HepG2 (cell line): ENCODE measurements around the gene MAP7D3. TPM values are rescaled to one million over a fixed set of nuclear protein-coding genes. Genes with fewer than 3 reads are reported as not detected.

Experiments used
- ATAC-seq: fragments of 200-7000 bp; cut with Tn5 transposase; 3 replicates; pipeline ENCODE4 v1.9.1; 2020; ENCODE audit warnings: mild to moderate bottlenecking, moderate library complexity
- BruUV-seq: library from RNA; stranded (reverse); fragments of 400-500 nt; replicated peaks from 2 replicates; lab custom pipeline; 2021; lab: Mats Ljungman, UMichigan
- CTCF ChIA-PET: fragments of 300-600 bp; formaldehyde crosslinking; extraction: SDS; loops from one replicate; lab custom pipeline; 2021; ENCODE audit warnings: low total read pairs, inconsistent platforms, low intra/inter-chr PET ratio; lab: Yijun Ruan, JAX
- POLR2A ChIA-PET: fragments of 350-600 bp; sonication (Branson Sonifier 250); formaldehyde crosslinking; loops from one replicate; lab custom pipeline; 2020; ENCODE audit warnings: antibody characterized with exemption, inconsistent platforms; lab: Yijun Ruan, JAX
- DNase-seq: peaks from one replicate; pipeline ENCODE4 v3.0.0-alpha.2; 2015; ENCODE audit warnings: low spot score
- FAIRE-seq: peaks from 3 replicates; lab custom pipeline; 2011; peaks lifted over from hg19 to GRCh38; lab: Jason Lieb, UNC
- H2AFZ ChIP-seq: one replicate; pipeline ENCODE4 v1.6.1; 2011; ENCODE audit warnings: low read length, inconsistent platforms
- H3K27ac ChIP-seq: fragments of 300-600 bp; 3 replicates; pipeline ENCODE4 v1.8.0; 2011; ENCODE audit warnings: mixed run types, mild to moderate bottlenecking, mixed read lengths, low read length, inconsistent platforms; ENCODE audit not compliant: insufficient read depth; ENCODE audit errors: extremely low read length
- H3K27me3 ChIP-seq, 2 experiments: fragments of 200-600 bp in 1 of 2; 2 replicates in 1 of 2; 3 replicates in 1 of 2; pipeline versions ENCODE4 v1.6.0 to v1.8.0; 2011; ENCODE audit warnings: low read length in 2 of 2, mild to moderate bottlenecking in 2 of 2, moderate library complexity in 2 of 2, inconsistent platforms in 1 of 2; ENCODE audit not compliant: insufficient read depth in 2 of 2, control insufficient read depth in 1 of 2
- H3K36me3 ChIP-seq, 2 experiments: fragments of 200-600 bp in 1 of 2; replicated peaks in 1 of 2; 2 replicates in 1 of 2; 3 replicates in 1 of 2; pipeline versions ENCODE4 v1.5.1 to v1.8.0; 2011; ENCODE audit warnings: low read length in 2 of 2, inconsistent platforms in 1 of 2; ENCODE audit not compliant: insufficient read depth in 2 of 2, control insufficient read depth in 1 of 2
- H3K4me1 ChIP-seq: 2 replicates; pipeline ENCODE4 v1.5.1; 2012; ENCODE audit warnings: low read length, inconsistent platforms; ENCODE audit not compliant: insufficient read depth
- H3K4me2 ChIP-seq: 2 replicates; pipeline ENCODE4 v1.6.0; 2011; ENCODE audit warnings: low read depth, low read length, inconsistent platforms
- H3K4me3 ChIP-seq, 3 experiments: fragments of 200-600 bp in 1 of 3; sonication (generic), shearing (Covaris generic) in 1 of 3; replicated peaks in 1 of 3; 2 replicates each; pipeline ENCODE4 v1.5.1; 2011 to 2016; ENCODE audit warnings: low read length in 3 of 3, inconsistent platforms in 2 of 3, low read depth in 2 of 3, mild to moderate bottlenecking in 2 of 3, control low read depth in 1 of 3, mixed read lengths in 1 of 3; ENCODE audit not compliant: insufficient read depth in 1 of 3
- H3K79me2 ChIP-seq: one replicate; pipeline ENCODE4 v1.6.1; 2011; ENCODE audit warnings: low read length, inconsistent platforms; ENCODE audit not compliant: insufficient read depth
- H3K9ac ChIP-seq: 2 replicates; pipeline ENCODE4 v1.6.0; 2011; ENCODE audit warnings: mild to moderate bottlenecking, low read depth, low read length, inconsistent platforms; ENCODE audit not compliant: insufficient read depth
- H3K9me3 ChIP-seq: 2 replicates; pipeline ENCODE4 v1.5.1; 2012; ENCODE audit warnings: mild to moderate bottlenecking, low read length
- H4K20me1 ChIP-seq: 2 replicates; pipeline ENCODE4 v1.6.0; 2011; ENCODE audit warnings: inconsistent platforms, mild to moderate bottlenecking, low read length, moderate library complexity; ENCODE audit not compliant: insufficient read depth
- AGO2 ChIP-seq: fragments of 200-400 bp; formaldehyde crosslinking; optimal IDR thresholded peaks from 2 replicates; pipeline ENCODE3; 2017; ENCODE audit warnings: mild to moderate bottlenecking, low read depth, low read length, moderate library complexity
- EP300 ChIP-seq, 3 experiments: sonication (generic) in 1 of 3; formaldehyde crosslinking in 1 of 3; IDR thresholded peaks; 2 replicates each; pipeline versions ENCODE4 v1.5.1 to v1.6.1; 2011 to 2020; ENCODE audit warnings: low read depth in 2 of 3, low read length in 2 of 3, borderline replicate concordance in 1 of 3, improper control_type of control experiment in 1 of 3, mild to moderate bottlenecking in 1 of 3, missing genetic modification reagents in 1 of 3, moderate library complexity in 1 of 3
- RBM39 ChIP-seq: fragments of 200-400 bp; formaldehyde crosslinking; IDR thresholded peaks from one replicate; pipeline ENCODE4 v1.6.1; 2018; ENCODE audit warnings: antibody characterized with exemption, mild to moderate bottlenecking, low read depth, low read length; ENCODE audit not compliant: poor library complexity, severe bottlenecking
- STAG1 ChIP-seq: sonication (generic); formaldehyde crosslinking; IDR thresholded peaks from 2 replicates; pipeline ENCODE4 v1.4.0; 2020; ENCODE audit warnings: missing genetic modification reagents
- TMF1 ChIP-seq: sonication (generic); formaldehyde crosslinking; IDR thresholded peaks from 2 replicates; pipeline ENCODE4 v1.8.1; 2022; ENCODE audit warnings: low read depth, missing genetic modification reagents
- ZNF367 ChIP-seq: sonication (generic); formaldehyde crosslinking; IDR thresholded peaks from 2 replicates; pipeline ENCODE4 v1.4.0; 2020; ENCODE audit warnings: missing genetic modification reagents, borderline replicate concordance
- ZNF460 ChIP-seq: sonication (generic); formaldehyde crosslinking; IDR thresholded peaks from 2 replicates; pipeline ENCODE4 v1.5.1; 2020; ENCODE audit warnings: missing genetic modification reagents, mild to moderate bottlenecking, borderline replicate concordance
- WGBS: methylation state at CpG from one replicate; pipeline ENCODE4 v1.1.6; 2017; ENCODE audit warnings: low lambda C conversion rate; 5-methylcytosine and 5-hydroxymethylcytosine counted together
- in situ Hi-C: cut with HindIII; loops from 2 replicates; pipeline ENCODE4 v1.10.0; 2017; ENCODE audit warnings: low pct_unique_long_range_greater_than_20kb; ENCODE audit not compliant: extremely low pct_ligation_motif_present
- intact Hi-C: fragments of 100-400 bp; cut with micrococcal nuclease; formaldehyde crosslinking; loops from one replicate; pipeline ENCODE4 v1.10.0; 2022; ENCODE audit not compliant: unreplicated experiment
- polyA plus RNA-seq, 8 experiments: library from polyadenylated mRNA; depleted of rRNA in 3 of 8; stranded (reverse) in 7 of 8; unstranded in 1 of 8; fragments of >200 nt; fragmentation: Illumina TruSeq in 4 of 8; extraction: Trizol in 4 of 8; gene quantifications; 2 replicates each; pipeline versions ENCODE4 v1.2.1 to v1.2.3, GENCODE V29; 2011 to 2016; ENCODE audit warnings: low read depth in 4 of 8, missing spikeins in 1 of 8, mixed read lengths in 1 of 8; ENCODE audit not compliant: insufficient read depth in 1 of 8
- total RNA-seq, 5 experiments: library from RNA; depleted of rRNA; stranded (reverse); fragments of >200 nt; fragmentation: Illumina TruSeq; extraction: Trizol; gene quantifications; 2 replicates each; pipeline ENCODE4 v1.2.3, GENCODE V29; 2016; ENCODE audit warnings: low read depth in 1 of 5
- TF ChIP-seq, protein P1 (sequence below): sonication (generic); formaldehyde crosslinking; IDR thresholded peaks from 2 replicates; pipeline ENCODE4 v1.5.0; 2020; ENCODE audit warnings: mild to moderate bottlenecking, missing genetic modification reagents, moderate library complexity
- TF ChIP-seq, protein P2 (sequence below): sonication (generic); formaldehyde crosslinking; IDR thresholded peaks from 2 replicates; pipeline ENCODE4 v1.8.0; 2022; ENCODE audit warnings: mild to moderate bottlenecking, missing genetic modification reagents
- TF ChIP-seq, protein P3 (sequence below): sonication (generic); formaldehyde crosslinking; IDR thresholded peaks from 2 replicates; pipeline ENCODE4 v1.8.0; 2022; ENCODE audit warnings: low read depth, missing genetic modification reagents
- TF ChIP-seq, protein P4 (sequence below): sonication (generic); formaldehyde crosslinking; IDR thresholded peaks from 2 replicates; pipeline ENCODE4 v1.4.0; 2020; ENCODE audit warnings: mild to moderate bottlenecking, low read depth, missing genetic modification reagents

Gene MAP7D3
- total and polyA plus RNA-seq, 2 of the 13 experiments (the other 11 are each of a cell fraction or from before 2014, with no cell fraction given): not detected

DNA sequence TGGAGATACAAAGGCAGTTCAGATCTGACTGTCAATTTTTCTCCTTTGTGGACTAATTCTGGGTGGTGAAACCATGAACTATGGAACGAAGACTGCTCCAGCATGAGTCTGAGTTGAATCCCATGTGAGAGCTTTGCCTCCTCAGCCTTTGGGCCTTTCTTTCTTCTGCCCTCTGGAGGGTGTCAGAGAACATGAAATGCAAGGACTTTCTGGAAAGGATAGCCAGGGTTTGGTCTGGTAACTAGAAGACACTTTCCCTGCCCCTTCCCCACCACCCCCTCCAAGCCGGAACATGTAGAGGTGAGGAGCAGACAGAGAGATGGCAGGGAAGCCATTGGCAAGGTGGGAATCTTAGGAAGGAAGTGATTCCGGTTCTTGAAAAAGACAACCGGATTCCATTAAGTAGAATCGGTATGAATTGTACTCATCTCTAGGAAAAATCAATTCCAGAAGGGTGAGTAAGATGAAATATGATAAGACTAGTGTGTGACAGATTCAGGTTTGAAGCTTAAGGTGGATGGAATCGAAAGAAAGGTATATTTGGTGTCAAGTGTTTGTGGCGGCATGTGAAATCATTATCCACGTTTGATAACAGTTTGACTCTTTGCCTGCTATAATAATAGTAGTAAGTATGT, 84.9 kb downstream of the MAP7D3 start:
- in situ Hi-C loops (loop anchor here (10.0 kb wide), 1 partner anchor 132 kb away; no protein-coding TSS in a partner anchor), intact Hi-C loops (no loop called here)
- H3K9me3 ChIP-seq: no peaks in the 10 kb centered on the region
- H3K36me3 ChIP-seq: no peaks in the 10 kb centered on the region
- TF ChIP-seq STAG1: peak; percentile 35; the same call in 1 of the 2 replicates
- TF ChIP-seq TMF1 (CRISPR knock-in tag): no peak
- TF ChIP-seq, protein P1, sequence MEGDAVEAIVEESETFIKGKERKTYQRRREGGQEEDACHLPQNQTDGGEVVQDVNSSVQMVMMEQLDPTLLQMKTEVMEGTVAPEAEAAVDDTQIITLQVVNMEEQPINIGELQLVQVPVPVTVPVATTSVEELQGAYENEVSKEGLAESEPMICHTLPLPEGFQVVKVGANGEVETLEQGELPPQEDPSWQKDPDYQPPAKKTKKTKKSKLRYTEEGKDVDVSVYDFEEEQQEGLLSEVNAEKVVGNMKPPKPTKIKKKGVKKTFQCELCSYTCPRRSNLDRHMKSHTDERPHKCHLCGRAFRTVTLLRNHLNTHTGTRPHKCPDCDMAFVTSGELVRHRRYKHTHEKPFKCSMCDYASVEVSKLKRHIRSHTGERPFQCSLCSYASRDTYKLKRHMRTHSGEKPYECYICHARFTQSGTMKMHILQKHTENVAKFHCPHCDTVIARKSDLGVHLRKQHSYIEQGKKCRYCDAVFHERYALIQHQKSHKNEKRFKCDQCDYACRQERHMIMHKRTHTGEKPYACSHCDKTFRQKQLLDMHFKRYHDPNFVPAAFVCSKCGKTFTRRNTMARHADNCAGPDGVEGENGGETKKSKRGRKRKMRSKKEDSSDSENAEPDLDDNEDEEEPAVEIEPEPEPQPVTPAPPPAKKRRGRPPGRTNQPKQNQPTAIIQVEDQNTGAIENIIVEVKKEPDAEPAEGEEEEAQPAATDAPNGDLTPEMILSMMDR (CRISPR knock-in tag): peak; percentile 23; the same call in 1 of the 2 replicates
- ATAC-seq (no peak), FAIRE-seq (no peak), DNase-seq (no peak)
- ChIA-PET POLR2A (no interaction called here), CTCF (no interaction called here)
- WGBS: 0% methylated on average over 8 of the region's 8 CpGs
- no peak overlapping the region for H2AFZ ChIP-seq
- no peak overlapping the region for H3K4me2 ChIP-seq
- H3K4me1 ChIP-seq: no peaks in the 10 kb centered on the region
- no TSS peak for BruUV-seq
- no peak overlapping the region for H3K4me3 ChIP-seq
- H3K27ac ChIP-seq: no peak overlapping the region
- no peak overlapping the region for H3K9ac ChIP-seq
- H3K79me2 ChIP-seq: no peaks in the 10 kb centered on the region
- H3K27me3 ChIP-seq: no peaks in the 10 kb centered on the region
- no peaks in the 10 kb centered on the region for H4K20me1 ChIP-seq

DNA sequence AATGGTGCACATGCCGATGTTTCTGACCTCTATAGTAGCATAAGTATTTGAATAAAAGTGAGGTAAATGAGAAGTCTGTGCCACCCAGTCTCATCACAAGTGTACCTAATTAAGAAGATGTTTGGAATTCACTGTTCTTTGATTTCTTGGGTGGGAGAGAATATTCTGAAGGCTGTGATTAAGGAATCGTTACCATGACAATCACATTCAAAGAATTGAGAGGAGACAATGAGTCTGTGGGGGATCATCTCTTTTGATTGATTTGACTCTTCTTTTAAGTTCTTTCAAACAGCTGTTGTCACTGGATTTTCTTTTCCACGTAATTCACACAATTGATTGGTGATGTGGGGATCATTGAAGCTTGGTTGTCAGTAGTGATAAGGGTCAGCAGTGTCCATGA, 85.8 kb downstream of the MAP7D3 start:
- Histone ChIP-seq H2AFZ (no peak overlapping the region), H3K4me3 (no peak overlapping the region), H3K4me1 (no peaks in the 10 kb centered on the region), H3K79me2 (no peaks in the 10 kb centered on the region), H3K9me3 (no peaks in the 10 kb centered on the region), H3K4me2 (no peak overlapping the region), H3K9ac (no peak overlapping the region), H3K27me3 (no peaks in the 10 kb centered on the region), H3K36me3 (no peaks in the 10 kb centered on the region), H4K20me1 (no peaks in the 10 kb centered on the region), H3K27ac (no peak overlapping the region)
- ATAC-seq (no peak), DNase-seq (no peak), FAIRE-seq (no peak)
- intact Hi-C loops (no loop called here), in situ Hi-C loops (loop anchor here (10.0 kb wide), 1 partner anchor 131 kb away; no protein-coding TSS in a partner anchor)
- POLR2A ChIA-PET: no interaction called here
- WGBS: 2% methylated on average over 3 of the region's 3 CpGs
- no TSS peak for BruUV-seq
- CTCF ChIA-PET: no interaction called here
- TF ChIP-seq, protein P2, sequence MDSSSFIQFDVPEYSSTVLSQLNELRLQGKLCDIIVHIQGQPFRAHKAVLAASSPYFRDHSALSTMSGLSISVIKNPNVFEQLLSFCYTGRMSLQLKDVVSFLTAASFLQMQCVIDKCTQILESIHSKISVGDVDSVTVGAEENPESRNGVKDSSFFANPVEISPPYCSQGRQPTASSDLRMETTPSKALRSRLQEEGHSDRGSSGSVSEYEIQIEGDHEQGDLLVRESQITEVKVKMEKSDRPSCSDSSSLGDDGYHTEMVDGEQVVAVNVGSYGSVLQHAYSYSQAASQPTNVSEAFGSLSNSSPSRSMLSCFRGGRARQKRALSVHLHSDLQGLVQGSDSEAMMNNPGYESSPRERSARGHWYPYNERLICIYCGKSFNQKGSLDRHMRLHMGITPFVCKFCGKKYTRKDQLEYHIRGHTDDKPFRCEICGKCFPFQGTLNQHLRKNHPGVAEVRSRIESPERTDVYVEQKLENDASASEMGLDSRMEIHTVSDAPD: no peak
- no peak for TF ChIP-seq RBM39
- TF ChIP-seq, protein P3, sequence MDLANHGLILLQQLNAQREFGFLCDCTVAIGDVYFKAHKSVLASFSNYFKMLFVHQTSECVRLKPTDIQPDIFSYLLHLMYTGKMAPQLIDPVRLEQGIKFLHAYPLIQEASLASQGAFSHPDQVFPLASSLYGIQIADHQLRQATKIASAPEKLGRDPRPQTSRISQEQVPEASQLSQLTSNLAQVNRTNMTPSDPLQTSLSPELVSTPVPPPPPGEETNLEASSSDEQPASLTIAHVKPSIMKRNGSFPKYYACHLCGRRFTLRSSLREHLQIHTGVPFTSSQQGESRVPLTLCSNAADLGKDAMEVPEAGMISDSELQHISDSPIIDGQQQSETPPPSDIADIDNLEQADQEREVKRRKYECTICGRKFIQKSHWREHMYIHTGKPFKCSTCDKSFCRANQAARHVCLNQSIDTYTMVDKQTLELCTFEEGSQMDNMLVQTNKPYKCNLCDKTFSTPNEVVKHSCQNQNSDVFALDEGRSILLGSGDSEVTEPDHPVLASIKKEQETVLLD (CRISPR knock-in tag): no peak
- no peak for TF ChIP-seq EP300 (IDR thresholded peaks at IDR 0.05; ENCODE audit: low read depth in 2 of 2, low read length in 2 of 2)
- no peak for TF ChIP-seq EP300 (CRISPR knock-in tag; IDR thresholded peaks at IDR 0.05; ENCODE audit: borderline replicate concordance)
- TF ChIP-seq, protein P4, sequence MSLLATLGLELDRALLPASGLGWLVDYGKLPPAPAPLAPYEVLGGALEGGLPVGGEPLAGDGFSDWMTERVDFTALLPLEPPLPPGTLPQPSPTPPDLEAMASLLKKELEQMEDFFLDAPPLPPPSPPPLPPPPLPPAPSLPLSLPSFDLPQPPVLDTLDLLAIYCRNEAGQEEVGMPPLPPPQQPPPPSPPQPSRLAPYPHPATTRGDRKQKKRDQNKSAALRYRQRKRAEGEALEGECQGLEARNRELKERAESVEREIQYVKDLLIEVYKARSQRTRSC: no peak
- no peak for TF ChIP-seq ZNF367 (CRISPR knock-in tag)
- TF ChIP-seq AGO2: no peak
- no peak for TF ChIP-seq ZNF460 (CRISPR knock-in tag)
